IMR-90 (cell line): ENCODE results near the gene SLC6A3. TPM values are rescaled to one million over a fixed set of nuclear protein-coding genes. Genes with fewer than 3 reads are reported as not detected.

ENCODE experiments used
- ATAC-seq: fragments of 200-7000 bp; cut with Tn5 transposase; 2 replicates; pipeline ENCODE4 v1.9.1; 2020; ENCODE audit warnings: low read depth, mild to moderate bottlenecking, moderate library complexity
- BruUV-seq: library from RNA; stranded (reverse); fragments of 400-500 nt; replicated peaks from 2 replicates; lab custom pipeline; 2021; lab: Mats Ljungman, UMichigan
- CTCF ChIA-PET: fragments of 300-600 bp; formaldehyde crosslinking; extraction: SDS; loops from one replicate; lab custom pipeline; 2021; ENCODE audit warnings: antibody characterized with exemption; lab: Yijun Ruan, JAX
- POLR2A ChIA-PET: fragments of 300-600 bp; sonication (Branson Sonifier 250); formaldehyde crosslinking; loops from one replicate; lab custom pipeline; 2022; ENCODE audit warnings: antibody characterized with exemption; ENCODE audit not compliant: unreplicated experiment; lab: Charles Lee
- DNase-seq: peaks from one replicate; pipeline ENCODE4 v3.0.0; 2013
- H2AFZ ChIP-seq: replicated peaks from 2 replicates; pipeline ENCODE3; 2013; ENCODE audit warnings: low read length, mild to moderate bottlenecking; ENCODE audit not compliant: poor library complexity
- H2AK5ac ChIP-seq: 2 replicates; pipeline ENCODE4 v1.6.1; 2013; ENCODE audit warnings: low read depth, low read length, inconsistent platforms
- H2AK9ac ChIP-seq: replicated peaks from 2 replicates; pipeline ENCODE3; 2013; ENCODE audit warnings: mild to moderate bottlenecking, low read depth, low read length, moderate library complexity; ENCODE audit not compliant: poor library complexity
- H2BK120ac ChIP-seq: 2 replicates; pipeline ENCODE4 v1.6.1; 2013; ENCODE audit warnings: low read depth, low read length, inconsistent platforms
- H2BK15ac ChIP-seq: 3 replicates; pipeline ENCODE4 v1.6.1; 2013; ENCODE audit warnings: low read depth, low read length, inconsistent platforms
- H2BK20ac ChIP-seq: 2 replicates; pipeline ENCODE4 v1.6.1; 2013; ENCODE audit warnings: low read depth, mild to moderate bottlenecking, inconsistent platforms, low read length, moderate library complexity
- H2BK5ac ChIP-seq: 2 replicates; pipeline ENCODE4 v1.6.1; 2013; ENCODE audit warnings: mild to moderate bottlenecking, low read depth, low read length, inconsistent platforms; ENCODE audit not compliant: poor library complexity, severe bottlenecking
- H3K14ac ChIP-seq: replicated peaks from 2 replicates; pipeline ENCODE4 v1.6.1; 2013; ENCODE audit warnings: low read depth, low read length, inconsistent platforms
- H3K18ac ChIP-seq: 2 replicates; pipeline ENCODE4 v1.6.1; 2013; ENCODE audit warnings: low read depth, low read length, control low read depth
- H3K23ac ChIP-seq: 2 replicates; pipeline ENCODE4 v1.6.1; 2013; ENCODE audit warnings: low read depth, low read length, inconsistent platforms
- H3K27ac ChIP-seq: 2 replicates; pipeline ENCODE4 v1.5.1; 2013; ENCODE audit warnings: mild to moderate bottlenecking, control low read depth, low read length; ENCODE audit not compliant: insufficient read depth
- H3K27me3 ChIP-seq: 2 replicates; pipeline ENCODE4 v1.6.1; 2013; ENCODE audit warnings: low read length; ENCODE audit not compliant: control insufficient read depth, insufficient read depth
- H3K36me3 ChIP-seq: 2 replicates; pipeline ENCODE4 v1.6.1; 2013; ENCODE audit warnings: low read length, mixed read lengths; ENCODE audit not compliant: control insufficient read depth, insufficient read depth
- H3K4ac ChIP-seq: 2 replicates; pipeline ENCODE4 v1.6.1; 2013; ENCODE audit warnings: low read depth, low read length, inconsistent platforms
- H3K4me1 ChIP-seq: 2 replicates; pipeline ENCODE4 v1.6.1; 2013; ENCODE audit warnings: low read length, mixed read lengths; ENCODE audit not compliant: control insufficient read depth, insufficient read depth
- H3K4me2 ChIP-seq: 2 replicates; pipeline ENCODE4 v1.6.1; 2013; ENCODE audit warnings: low read depth, mild to moderate bottlenecking, control low read depth, low read length, moderate library complexity
- H3K4me3 ChIP-seq: 2 replicates; pipeline ENCODE4 v1.5.1; 2013; ENCODE audit warnings: low read depth, mild to moderate bottlenecking, control low read depth, low read length, moderate library complexity; ENCODE audit not compliant: insufficient read depth
- H3K56ac ChIP-seq: 2 replicates; pipeline ENCODE4 v1.6.1; 2013; ENCODE audit warnings: low read length, inconsistent platforms; ENCODE audit not compliant: insufficient read depth; ENCODE audit errors: extremely low read depth
- H3K79me1 ChIP-seq, 2 experiments: 2 replicates each; pipeline ENCODE4 v1.6.1; 2013; ENCODE audit warnings: low read length in 2 of 2, inconsistent platforms in 1 of 2, low read depth in 1 of 2
- H3K9ac ChIP-seq: 2 replicates; pipeline ENCODE4 v1.6.1; 2013; ENCODE audit warnings: low read depth, low read length, control low read depth
- H3K9me1 ChIP-seq: 2 replicates; pipeline ENCODE4 v1.6.1; 2013; ENCODE audit warnings: low read length, inconsistent platforms; ENCODE audit not compliant: insufficient read depth
- H3K9me3 ChIP-seq: 2 replicates; pipeline ENCODE4 v1.6.1; 2013; ENCODE audit warnings: low read length; ENCODE audit not compliant: control insufficient read depth, insufficient read depth
- H4K20me1 ChIP-seq: 2 replicates; pipeline ENCODE4 v1.6.1; 2013; ENCODE audit warnings: low read length, inconsistent platforms; ENCODE audit not compliant: insufficient read depth
- H4K5ac ChIP-seq: 2 replicates; pipeline ENCODE4 v1.6.1; 2013; ENCODE audit warnings: mild to moderate bottlenecking, low read depth, low read length, control low read depth
- H4K8ac ChIP-seq, 2 experiments: 2 replicates each; pipeline ENCODE4 v1.6.1; 2013; ENCODE audit warnings: low read depth in 2 of 2, low read length in 2 of 2, control low read depth in 1 of 2, inconsistent platforms in 1 of 2
- H4K91ac ChIP-seq: 2 replicates; pipeline ENCODE4 v1.6.1; 2013; ENCODE audit warnings: low read depth, low read length, inconsistent platforms; ENCODE audit not compliant: insufficient read depth
- BHLHE40 ChIP-seq: fragments of 150-350 bp; IDR thresholded peaks from 2 replicates; pipeline ENCODE4 v1.6.1; 2016; ENCODE audit warnings: mild to moderate bottlenecking, low read depth, low read length
- CEBPB ChIP-seq: IDR thresholded peaks from 2 replicates; pipeline ENCODE4 v1.6.1; 2012; ENCODE audit warnings: low read depth, low read length, improper control_type of control experiment
- CTCF ChIP-seq: conservative IDR thresholded peaks from 2 replicates; pipeline ENCODE4 v1.5.1; 2012; ENCODE audit warnings: mild to moderate bottlenecking, low read depth, low read length, improper control_type of control experiment
- ELK1 ChIP-seq: fragments of 150-350 bp; IDR thresholded peaks from 2 replicates; pipeline ENCODE4 v1.6.1; 2016; ENCODE audit warnings: low read depth, mild to moderate bottlenecking, low read length, moderate library complexity, borderline replicate concordance
- MAZ ChIP-seq: IDR thresholded peaks from 2 replicates; pipeline ENCODE4 v1.6.1; 2012; ENCODE audit warnings: low read depth, mild to moderate bottlenecking, low read length, improper control_type of control experiment, moderate library complexity, borderline replicate concordance
- NFE2L2 ChIP-seq: fragments of 150-350 bp; IDR thresholded peaks from 2 replicates; pipeline ENCODE4 v1.6.1; 2016; ENCODE audit warnings: low read depth, mild to moderate bottlenecking, low read length
- POLR2A ChIP-seq: IDR thresholded peaks from 2 replicates; pipeline ENCODE4 v1.6.1; 2012; ENCODE audit warnings: mild to moderate bottlenecking, low read depth, low read length
- RAD21 ChIP-seq: IDR thresholded peaks from 2 replicates; pipeline ENCODE4 v1.6.1; 2012; ENCODE audit warnings: low read length, improper control_type of control experiment
- RFX5 ChIP-seq: IDR thresholded peaks from 2 replicates; pipeline ENCODE4 v1.8.0; 2012; ENCODE audit warnings: low read depth, mild to moderate bottlenecking, low read length, moderate library complexity
- SMC3 ChIP-seq: fragments of 150-350 bp; IDR thresholded peaks from 2 replicates; pipeline ENCODE4 v1.6.1; 2016; ENCODE audit warnings: low read depth, mild to moderate bottlenecking, antibody characterized with exemption, low read length, moderate library complexity
- WGBS, 2 experiments: methylation state at CpG; one replicate each; pipeline versions ENCODE4 v1.1.5 to v1.1.7; 2013; ENCODE audit warnings: missing lambda C conversion rate in 2 of 2; ENCODE audit not compliant: insufficient read length in 1 of 2; ENCODE audit errors: extremely low coverage in 2 of 2; 5-methylcytosine and 5-hydroxymethylcytosine counted together
- dilution Hi-C: fragments of 300-500 bp; cut with HindIII; formaldehyde crosslinking; loops from one replicate; pipeline ENCODE4 v1.14.3; 2018; ENCODE audit warnings: low sequenced_read_pairs; ENCODE audit not compliant: unreplicated experiment
- in situ Hi-C: fragments of 300-500 bp; cut with MboI; formaldehyde crosslinking; loops from 3 replicates; pipeline ENCODE4 v1.14.3; 2019; ENCODE audit warnings: low sequenced_read_pairs, inconsistent platforms, mixed read lengths
- intact Hi-C: fragments of 100-400 bp; cut with micrococcal nuclease; formaldehyde crosslinking; loops from 2 replicates; pipeline ENCODE4 v1.10.0; 2022
- polyA plus RNA-seq, 3 experiments: library from polyadenylated mRNA; depleted of rRNA; stranded (reverse); fragments of >200 nt; gene quantifications; 2 replicates each; pipeline ENCODE4 v1.2.3, GENCODE V29; 2012; ENCODE audit warnings: low replicate concordance in 1 of 3
- total RNA-seq: library from RNA; depleted of rRNA; stranded (reverse); fragments of >200 nt; gene quantifications from 2 replicates; pipeline ENCODE4 v1.2.3, GENCODE V29; 2012

Gene SLC6A3
- total and polyA plus RNA-seq, 2 of the 4 experiments (the other 2 are of a cell fraction): not detected

- H3K4me2 ChIP-seq: no peak overlapping the region
- TF ChIP-seq NFE2L2 (no peak), MAZ (no peak), RAD21 (no peak), ELK1 (no peak), RFX5 (no peak), CTCF (no peak), SMC3 (no peak), POLR2A (no peak), CEBPB (no peak), BHLHE40 (no peak)
- peaks cover 10% of the 10 kb centered on the region; the same call in 1 of the 2 replicates for H3K27me3 ChIP-seq
- DNase-seq: no peak
- H3K4me3 ChIP-seq: no peak overlapping the region
- no peaks in the 10 kb centered on the region for H3K4me1 ChIP-seq
- no peak overlapping the region for H3K9ac ChIP-seq
- no peaks in the 10 kb centered on the region for H3K79me1 ChIP-seq
- H3K27ac ChIP-seq: no peak overlapping the region
- CTCF ChIA-PET: no interaction called here
- no peak overlapping the region for H2AK5ac ChIP-seq
- H2AFZ ChIP-seq: no peak overlapping the region
- H2BK120ac ChIP-seq: no peak overlapping the region
- no peaks in the 10 kb centered on the region for H3K9me3 ChIP-seq
- H3K14ac ChIP-seq: no peak overlapping the region
- no peak overlapping the region for H3K4ac ChIP-seq
- WGBS, 2 experiments: 34% methylated on average over 9 of the region's 35 CpGs; no CpG with 5 or more reads in 1 of the 2 experiments
- no peak for ATAC-seq
- no peak overlapping the region for H2BK20ac ChIP-seq
- POLR2A ChIA-PET: no interaction called here
- H4K8ac ChIP-seq: no peak overlapping the region
- no peak overlapping the region for H4K91ac ChIP-seq
- no peaks in the 10 kb centered on the region for H3K36me3 ChIP-seq
- in situ Hi-C loops: no loop called here
- no peak overlapping the region for H3K56ac ChIP-seq
- no peak overlapping the region for H2AK9ac ChIP-seq
- intact Hi-C loops: no loop called here
- H4K5ac ChIP-seq: no peak overlapping the region
- H3K9me1 ChIP-seq: no peaks in the 10 kb centered on the region
- no peak overlapping the region for H3K23ac ChIP-seq
- no peak overlapping the region for H3K18ac ChIP-seq
- H4K20me1 ChIP-seq: no peaks in the 10 kb centered on the region
- BruUV-seq: no TSS peak
- dilution Hi-C loops: no loop called here
- H2BK5ac ChIP-seq: no peak overlapping the region
- H2BK15ac ChIP-seq: no peak overlapping the region
Measured at GRCh38 chr5:1406681-1407640, 38.3 kb downstream of the SLC6A3 start.
